HG03108 (cell line): Measurements from ENCODE around the gene FUOM.
"Not testable (repeated sequence)": the region's sequence is repeated elsewhere in the genome, so short reads cannot be mapped to it uniquely, and the experiment has no call there.

Experiments
- ATAC-seq: cut with Tn5 transposase; IDR thresholded peaks from one replicate; pipeline ENCODE4 v1.9.1; 2021; ENCODE audit warnings: moderate library complexity; ENCODE audit not compliant: unreplicated experiment

FUOM gene

GRCh38 chr10:133370030-133370786, 12.4 kb upstream of the FUOM start:
- ATAC-seq, result no peak

- ATAC-seq, result no peak
These were observed 10.3 kb upstream of the FUOM start for GRCh38 chr10:133368153-133368552.

- ATAC-seq, result not testable (repeated sequence)
These were observed 9.6 kb upstream of the FUOM start for GRCh38 chr10:133367461-133367860.

GRCh38 chr10:133366751-133367150, 8.9 kb upstream of the FUOM start:
- no peak for ATAC-seq

- no peak for ATAC-seq
These were observed 8.3 kb upstream of the FUOM start for GRCh38 chr10:133366130-133366478.

- no peak for ATAC-seq
These were observed 7.8 kb upstream of the FUOM start for GRCh38 chr10:133365461-133366129.

GRCh38 chr10:133364645-133365431, 7.0 kb upstream of the FUOM start:
- no peak for ATAC-seq

GRCh38 chr10:133362846-133363245, 5.0 kb upstream of the FUOM start:
- ATAC-seq, result no peak

- ATAC-seq, result no peak
These were observed 4.1 kb upstream of the FUOM start for GRCh38 chr10:133361773-133362441.

GRCh38 chr10:133361227-133361626, 3.4 kb upstream of the FUOM start:
- no peak for ATAC-seq

- ATAC-seq, result no peak
These were observed 2.3 kb upstream of the FUOM start for GRCh38 chr10:133359972-133360610.

GRCh38 chr10:133359554-133359971, 1.7 kb upstream of the FUOM start:
- no peak for ATAC-seq

- no peak for ATAC-seq
These were observed 1.1 kb upstream of the FUOM start for GRCh38 chr10:133358925-133359310.

GRCh38 chr10:133358162-133358924, 524 bp upstream of the FUOM start:
- no peak for ATAC-seq

- ATAC-seq, result no peak
These were observed 1.1 kb downstream of the FUOM start for GRCh38 chr10:133356549-133357284.

- ATAC-seq, result no peak
These were observed 1.8 kb downstream of the FUOM start for GRCh38 chr10:133355991-133356390.

- ATAC-seq, result no peak
These were observed 2.6 kb downstream of the FUOM start for GRCh38 chr10:133355266-133355665.

- no peak for ATAC-seq
These were observed 3.1 kb downstream of the FUOM start for GRCh38 chr10:133354672-133355240.

- ATAC-seq, result no peak
These were observed 3.7 kb downstream of the FUOM start for GRCh38 chr10:133353988-133354605.
